Right atrium auricular region (tissue), 2 donors: ENCODE measurements around the gene GSTM5. TPM values are rescaled to one million over a fixed set of nuclear protein-coding genes. Genes with fewer than 3 reads are reported as not detected.

Source experiments
- DNase-seq: peaks from one replicate; pipeline ENCODE4 v3.0.0-alpha.2; 2019; ENCODE audit warnings: low spot score
- H3K27ac ChIP-seq, 2 donors: fragments of 200-600 bp; sonication (generic); 1 replicate in 1 of 2; 2 replicates in 1 of 2; pipeline ENCODE4 v1.5.1; 2016 to 2019
- H3K27me3 ChIP-seq, 2 donors: fragments of 200-600 bp; sonication (generic); one replicate each; pipeline versions ENCODE4 v1.5.1 to v1.6.0; 2017 to 2019
- H3K36me3 ChIP-seq: fragments of 200-600 bp; sonication (generic); one replicate; pipeline ENCODE4 v1.5.1; 2016
- H3K4me1 ChIP-seq, 2 donors: fragments of 200-600 bp; sonication (generic); one replicate each; pipeline versions ENCODE4 v1.5.1 to v1.6.0; 2017 to 2019
- H3K4me3 ChIP-seq, 2 donors: fragments of 200-600 bp; sonication (generic); 1 replicate in 1 of 2; 2 replicates in 1 of 2; pipeline ENCODE4 v1.5.1; 2017 to 2019; ENCODE audit warnings: mild to moderate bottlenecking in 1 of 2, moderate library complexity in 1 of 2
- H3K9me3 ChIP-seq, 2 donors: fragments of 200-600 bp; sonication (generic); one replicate each; pipeline ENCODE4 v1.5.1; 2019
- CTCF ChIP-seq, 2 donors: fragments of 200-600 bp; sonication (generic); IDR thresholded peaks; one replicate each; pipeline ENCODE4 v1.5.1; 2019; ENCODE audit warnings: antibody characterized with exemption in 2 of 2
- total RNA-seq, 2 donors: library from RNA; depleted of rRNA; stranded (reverse); fragments of >200 nt; gene quantifications; one replicate each; pipeline ENCODE4 v1.1.0, GENCODE V29; 2016

GSTM5 gene
- total RNA-seq, 2 donors from 2014 or later: 2.8 to 3.6 TPM

- H3K36me3 ChIP-seq: no peaks in the 10 kb centered on the region
- H3K4me1 ChIP-seq: no peaks in the 10 kb centered on the region
- no peak for DNase-seq
- no peaks in the 10 kb centered on the region for H3K27me3 ChIP-seq
- no peak for TF ChIP-seq CTCF (IDR thresholded peaks at IDR 0.05)
- no peak overlapping the region for H3K4me3 ChIP-seq
- no peak overlapping the region for H3K27ac ChIP-seq
- no peaks in the 10 kb centered on the region for H3K9me3 ChIP-seq
Measured at GRCh38 chr1:109725510-109725909, 13.5 kb downstream of the GSTM5 start.

- no peaks in the 10 kb centered on the region for H3K27me3 ChIP-seq
- no peaks in the 10 kb centered on the region for H3K4me1 ChIP-seq
- H3K9me3 ChIP-seq: no peaks in the 10 kb centered on the region
- H3K4me3 ChIP-seq: no peak overlapping the region
- TF ChIP-seq CTCF (IDR thresholded peaks at IDR 0.05): no peak
- H3K36me3 ChIP-seq: no peaks in the 10 kb centered on the region
- no peak for DNase-seq
- H3K27ac ChIP-seq: no peak overlapping the region
Measured at GRCh38 chr1:109726007-109726406, 14.0 kb downstream of the GSTM5 start.

DNA sequence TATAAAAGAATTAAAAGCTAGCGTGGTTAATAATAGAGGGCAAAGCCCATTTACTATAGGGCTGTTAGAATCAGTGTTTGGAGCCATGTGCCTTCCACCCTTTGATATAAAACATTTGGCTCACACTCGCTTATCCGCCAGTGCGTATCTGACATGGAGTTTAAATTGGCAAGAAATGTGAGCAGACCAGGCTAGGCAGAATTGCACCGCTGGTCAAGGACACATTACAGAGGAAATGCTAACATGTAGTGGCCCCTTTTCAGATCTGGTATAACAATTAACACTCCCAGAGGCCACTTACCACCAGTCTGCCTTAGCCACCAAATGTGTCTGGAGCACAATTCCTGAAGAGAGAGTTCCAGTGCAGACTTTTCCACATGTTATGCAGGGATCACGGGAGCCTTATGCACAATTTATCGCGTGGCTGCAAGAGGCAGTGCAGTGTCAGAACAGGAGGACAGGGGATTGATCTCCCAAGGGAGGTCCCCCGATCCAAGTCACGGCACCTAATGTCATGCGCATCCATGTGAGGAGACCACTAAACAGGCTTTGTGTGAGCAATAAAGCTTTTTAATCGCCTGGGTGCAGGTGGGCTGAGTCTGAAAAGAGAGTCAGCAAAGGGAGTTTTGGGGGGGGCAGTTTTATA is 14.8 kb downstream of the GSTM5 start:
- no peaks in the 10 kb centered on the region for H3K9me3 ChIP-seq
- H3K27ac ChIP-seq: no peak overlapping the region
- no peak overlapping the region for H3K4me3 ChIP-seq
- no peaks in the 10 kb centered on the region for H3K36me3 ChIP-seq
- TF ChIP-seq CTCF (IDR thresholded peaks at IDR 0.05): no peak
- H3K27me3 ChIP-seq: no peaks in the 10 kb centered on the region
- no peak for DNase-seq
- no peaks in the 10 kb centered on the region for H3K4me1 ChIP-seq

GRCh38 chr1:109728870-109729269 is 16.8 kb downstream of the GSTM5 start:
- H3K27me3 ChIP-seq: no peaks in the 10 kb centered on the region
- H3K27ac ChIP-seq: no peak overlapping the region
- no peak overlapping the region for H3K4me3 ChIP-seq
- DNase-seq: no peak
- no peaks in the 10 kb centered on the region for H3K4me1 ChIP-seq
- H3K36me3 ChIP-seq: no peaks in the 10 kb centered on the region
- H3K9me3 ChIP-seq: no peaks in the 10 kb centered on the region
- TF ChIP-seq CTCF (IDR thresholded peaks at IDR 0.05): no peak

- no peak overlapping the region for H3K4me3 ChIP-seq
- H3K27me3 ChIP-seq: no peaks in the 10 kb centered on the region
- no peaks in the 10 kb centered on the region for H3K36me3 ChIP-seq
- TF ChIP-seq CTCF (IDR thresholded peaks at IDR 0.05): no peak
- H3K4me1 ChIP-seq: no peaks in the 10 kb centered on the region
- DNase-seq: no peak
- no peaks in the 10 kb centered on the region for H3K9me3 ChIP-seq
- H3K27ac ChIP-seq: no peak overlapping the region
Measured at GRCh38 chr1:109730666-109731065, 18.6 kb downstream of the GSTM5 start.

- Histone ChIP-seq H3K4me1 (no peaks in the 10 kb centered on the region), H3K9me3 (no peaks in the 10 kb centered on the region), H3K27me3 (no peaks in the 10 kb centered on the region), H3K4me3 (no peak overlapping the region), H3K27ac (no peak overlapping the region), H3K36me3 (peaks cover 8% of the 10 kb centered on the region)
- no peak for DNase-seq
- no peak for TF ChIP-seq CTCF (IDR thresholded peaks at IDR 0.05)
Measured at GRCh38 chr1:109732390-109732881, 20.4 kb downstream of the GSTM5 start.
